Measurements from ENCODE around the gene SLC51B.

The SLC51B gene

GRCh38 chr15:65037309-65037708 is 7.9 kb upstream of the SLC51B start:
- TF ChIP-seq, protein P1, sequence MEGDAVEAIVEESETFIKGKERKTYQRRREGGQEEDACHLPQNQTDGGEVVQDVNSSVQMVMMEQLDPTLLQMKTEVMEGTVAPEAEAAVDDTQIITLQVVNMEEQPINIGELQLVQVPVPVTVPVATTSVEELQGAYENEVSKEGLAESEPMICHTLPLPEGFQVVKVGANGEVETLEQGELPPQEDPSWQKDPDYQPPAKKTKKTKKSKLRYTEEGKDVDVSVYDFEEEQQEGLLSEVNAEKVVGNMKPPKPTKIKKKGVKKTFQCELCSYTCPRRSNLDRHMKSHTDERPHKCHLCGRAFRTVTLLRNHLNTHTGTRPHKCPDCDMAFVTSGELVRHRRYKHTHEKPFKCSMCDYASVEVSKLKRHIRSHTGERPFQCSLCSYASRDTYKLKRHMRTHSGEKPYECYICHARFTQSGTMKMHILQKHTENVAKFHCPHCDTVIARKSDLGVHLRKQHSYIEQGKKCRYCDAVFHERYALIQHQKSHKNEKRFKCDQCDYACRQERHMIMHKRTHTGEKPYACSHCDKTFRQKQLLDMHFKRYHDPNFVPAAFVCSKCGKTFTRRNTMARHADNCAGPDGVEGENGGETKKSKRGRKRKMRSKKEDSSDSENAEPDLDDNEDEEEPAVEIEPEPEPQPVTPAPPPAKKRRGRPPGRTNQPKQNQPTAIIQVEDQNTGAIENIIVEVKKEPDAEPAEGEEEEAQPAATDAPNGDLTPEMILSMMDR (conservative IDR thresholded peaks at IDR 0.05; ENCODE audit: low read depth, low read length) = no peak
- H3K79me2 ChIP-seq (ENCODE audit: insufficient read depth, low read depth) = no peaks in the 10 kb centered on the region
- H3K36me3 ChIP-seq (ENCODE audit: insufficient read depth) = no peaks in the 10 kb centered on the region
- no peak overlapping the region for H2AFZ ChIP-seq (ENCODE audit: low read depth)
- no peak overlapping the region for H3K9ac ChIP-seq
- no peaks in the 10 kb centered on the region for H3K27me3 ChIP-seq (ENCODE audit: insufficient read depth, low read depth)
- H3K4me2 ChIP-seq = no peak overlapping the region
- H3K4me1 ChIP-seq (ENCODE audit: low read depth, poor library complexity, severe bottlenecking) = no peaks in the 10 kb centered on the region
- H3K4me3 ChIP-seq (IDR thresholded peaks at IDR 0.05; ENCODE audit: insufficient read depth, low read depth, low read length) = no peak overlapping the region
- no peaks in the 10 kb centered on the region for H4K20me1 ChIP-seq (ENCODE audit: insufficient read depth)
- no peak overlapping the region for H3K27ac ChIP-seq

GRCh38 chr15:65038428-65038827 is 6.8 kb upstream of the SLC51B start:
- H3K9ac ChIP-seq = no peak overlapping the region
- H3K79me2 ChIP-seq (ENCODE audit: insufficient read depth, low read depth) = no peaks in the 10 kb centered on the region
- TF ChIP-seq, protein P1 (conservative IDR thresholded peaks at IDR 0.05; ENCODE audit: low read depth, low read length) = no peak
- no peaks in the 10 kb centered on the region for H4K20me1 ChIP-seq (ENCODE audit: insufficient read depth)
- no peaks in the 10 kb centered on the region for H3K4me1 ChIP-seq (ENCODE audit: low read depth, poor library complexity, severe bottlenecking)
- H3K4me2 ChIP-seq = no peak overlapping the region
- H3K27me3 ChIP-seq (ENCODE audit: insufficient read depth, low read depth) = no peaks in the 10 kb centered on the region
- no peak overlapping the region for H3K4me3 ChIP-seq (IDR thresholded peaks at IDR 0.05; ENCODE audit: insufficient read depth, low read depth, low read length)
- H3K27ac ChIP-seq = no peak overlapping the region
- H3K36me3 ChIP-seq (ENCODE audit: insufficient read depth) = no peaks in the 10 kb centered on the region
- no peak overlapping the region for H2AFZ ChIP-seq (ENCODE audit: low read depth)

DNA sequence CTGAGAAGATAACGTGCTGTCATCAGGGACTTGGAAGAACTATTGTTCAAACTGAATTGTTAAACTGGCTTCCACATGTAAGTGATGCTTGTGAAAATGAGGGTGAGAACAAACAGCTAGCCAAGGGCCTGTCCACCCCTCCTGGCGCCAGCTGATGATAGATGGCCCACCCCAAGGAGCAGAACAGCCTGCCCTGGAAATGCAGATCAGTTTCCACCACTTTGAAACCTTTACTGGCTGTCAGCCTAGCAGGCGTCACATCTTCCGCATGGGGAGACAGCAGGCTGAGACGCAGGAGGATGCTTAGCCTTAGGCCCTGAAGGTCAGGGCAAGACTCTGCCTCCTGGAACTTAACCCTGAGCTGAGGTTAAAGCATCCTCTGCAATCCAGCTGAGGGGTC is 6.4 kb upstream of the SLC51B start:
- Histone ChIP-seq H3K4me2 (no peak overlapping the region), H3K4me1 (ENCODE audit: low read depth, poor library complexity, severe bottlenecking) (no peaks in the 10 kb centered on the region), H3K27me3 (ENCODE audit: insufficient read depth, low read depth) (no peaks in the 10 kb centered on the region), H3K27ac (no peak overlapping the region), H4K20me1 (ENCODE audit: insufficient read depth) (no peaks in the 10 kb centered on the region), H3K79me2 (ENCODE audit: insufficient read depth, low read depth) (no peaks in the 10 kb centered on the region), H3K9ac (no peak overlapping the region), H3K4me3 (IDR thresholded peaks at IDR 0.05; ENCODE audit: insufficient read depth, low read depth, low read length) (no peak overlapping the region), H2AFZ (ENCODE audit: low read depth) (no peak overlapping the region), H3K36me3 (ENCODE audit: insufficient read depth) (no peaks in the 10 kb centered on the region)
- TF ChIP-seq, protein P1 (conservative IDR thresholded peaks at IDR 0.05; ENCODE audit: low read depth, low read length) = no peak

DNA sequence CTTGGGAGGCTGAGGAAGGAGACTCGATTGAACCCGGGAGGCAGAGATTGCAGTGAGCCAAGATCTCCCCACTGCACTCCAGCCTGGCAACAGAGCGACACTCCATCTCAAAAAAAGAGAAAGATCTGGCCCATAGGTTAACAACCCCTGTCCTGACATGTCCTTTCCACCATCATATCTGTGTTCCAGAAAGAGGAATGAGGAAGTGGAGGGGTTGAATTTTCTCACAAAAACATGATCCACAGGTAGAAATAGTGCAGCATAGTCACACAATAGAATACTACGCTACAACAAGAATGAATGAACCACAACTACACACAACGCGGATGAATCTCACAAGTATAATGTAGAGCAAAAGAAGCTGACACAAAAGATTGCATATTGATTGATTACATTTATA is 4.7 kb upstream of the SLC51B start:
- H3K9ac ChIP-seq = no peak overlapping the region
- H3K27me3 ChIP-seq (ENCODE audit: insufficient read depth, low read depth) = no peaks in the 10 kb centered on the region
- H3K79me2 ChIP-seq (ENCODE audit: insufficient read depth, low read depth) = no peaks in the 10 kb centered on the region
- H3K4me3 ChIP-seq (IDR thresholded peaks at IDR 0.05; ENCODE audit: insufficient read depth, low read depth, low read length) = no peak overlapping the region
- no peak overlapping the region for H3K27ac ChIP-seq
- H2AFZ ChIP-seq (ENCODE audit: low read depth) = no peak overlapping the region
- no peaks in the 10 kb centered on the region for H3K4me1 ChIP-seq (ENCODE audit: low read depth, poor library complexity, severe bottlenecking)
- no peaks in the 10 kb centered on the region for H3K36me3 ChIP-seq (ENCODE audit: insufficient read depth)
- H4K20me1 ChIP-seq (ENCODE audit: insufficient read depth) = no peaks in the 10 kb centered on the region
- H3K4me2 ChIP-seq = no peak overlapping the region
- TF ChIP-seq, protein P1 (conservative IDR thresholded peaks at IDR 0.05; ENCODE audit: low read depth, low read length) = no peak
